NT2/D1 (cell line): ENCODE measurements around the gene PTPRF.

Experiments
- SUZ12 ChIP-seq: IDR thresholded peaks from 2 replicates; pipeline ENCODE4 v1.6.1; 2011; ENCODE audit not compliant: insufficient read length, insufficient read depth; ENCODE audit errors: extremely low read depth
- YY1 ChIP-seq: IDR thresholded peaks from 2 replicates; pipeline ENCODE4 v1.6.1; 2011; ENCODE audit not compliant: insufficient read length, insufficient read depth

DNA sequence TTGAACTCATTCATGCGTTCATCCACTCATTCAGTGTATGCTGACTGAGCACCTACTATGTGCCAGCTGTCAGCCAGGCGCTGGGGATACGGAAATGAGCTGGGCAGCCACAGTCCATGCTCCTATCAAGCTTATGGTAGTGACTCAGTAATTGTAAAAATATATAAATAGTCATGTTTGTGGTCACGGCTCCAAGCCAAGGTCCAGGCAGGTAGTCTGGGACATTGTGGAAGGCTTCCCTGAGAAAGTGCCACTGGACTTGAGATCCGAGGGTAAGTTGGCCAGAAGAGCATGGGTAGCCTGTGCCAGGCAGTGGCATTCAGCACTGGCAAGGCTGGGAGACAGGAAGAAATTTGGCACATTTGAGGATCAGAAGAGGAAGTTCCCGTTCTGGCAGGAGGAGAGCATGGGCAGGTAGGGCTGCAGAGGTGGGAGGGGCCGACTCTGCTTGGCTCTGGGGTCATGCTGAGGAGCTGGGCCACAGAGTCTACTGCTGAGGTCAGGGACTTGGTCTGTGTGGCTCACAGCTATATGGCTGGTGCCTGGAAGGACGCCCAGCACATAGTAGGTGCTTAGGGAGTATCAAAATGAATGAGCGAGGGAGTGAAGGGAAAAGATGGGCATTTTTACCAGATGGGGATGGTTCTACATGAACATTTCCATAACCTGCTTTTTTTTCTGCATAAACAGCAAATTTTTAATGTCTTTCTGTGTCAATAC is 6.9 kb downstream of the PTPRF start:
- no peak for TF ChIP-seq SUZ12
- no peak for TF ChIP-seq YY1
